Keratinocyte (primary cell): ENCODE data around the gene PLEKHH1. TPM values are rescaled to one million over a fixed set of nuclear protein-coding genes. Genes with fewer than 3 reads are reported as not detected.

Experiments used
- DNase-seq: peaks from one replicate; pipeline ENCODE4 v3.0.0-alpha.2; 2011; ENCODE audit warnings: low read depth, missing footprints, low spot score
- FAIRE-seq: peaks from 2 replicates; lab custom pipeline; 2011; peaks lifted over from hg19 to GRCh38; lab: Jason Lieb, UNC
- H2AFZ ChIP-seq: 2 replicates; pipeline ENCODE4 v1.6.0; 2012; ENCODE audit warnings: low read length, control low read depth, inconsistent platforms; ENCODE audit not compliant: control insufficient read depth
- H3K27ac ChIP-seq: 2 replicates; pipeline ENCODE4 v1.5.1; 2011; ENCODE audit warnings: low read length; ENCODE audit not compliant: control insufficient read depth, insufficient read depth
- H3K27me3 ChIP-seq: 3 replicates; pipeline ENCODE4 v1.6.0; 2011; ENCODE audit warnings: low read length; ENCODE audit not compliant: control insufficient read depth, insufficient read depth; ENCODE audit errors: extremely low read depth
- H3K36me3 ChIP-seq, 2 experiments: 2 replicates in 1 of 2; 3 replicates in 1 of 2; pipeline ENCODE4 v1.5.1; 2011; ENCODE audit warnings: low read length in 2 of 2, mild to moderate bottlenecking in 1 of 2; ENCODE audit not compliant: control insufficient read depth in 2 of 2, insufficient read depth in 2 of 2; ENCODE audit errors: extremely low read depth in 1 of 2
- H3K4me1 ChIP-seq: 3 replicates; pipeline ENCODE4 v1.5.1; 2011; ENCODE audit warnings: low read length; ENCODE audit not compliant: control insufficient read depth, insufficient read depth; ENCODE audit errors: extremely low read depth
- H3K4me2 ChIP-seq: 3 replicates; pipeline ENCODE4 v1.6.0; 2011; ENCODE audit warnings: low read depth, low read length; ENCODE audit not compliant: control insufficient read depth, insufficient read depth; ENCODE audit errors: extremely low read depth
- H3K4me3 ChIP-seq, 3 experiments: fragments of 200-600 bp in 1 of 3; sonication (generic) in 1 of 3; 2 replicates in 2 of 3; 3 replicates in 1 of 3; pipeline ENCODE4 v1.5.1; 2011 to 2016; ENCODE audit warnings: low read length in 3 of 3, mild to moderate bottlenecking in 3 of 3, control low read depth in 2 of 3, inconsistent platforms in 1 of 3, low read depth in 1 of 3, mixed read lengths in 1 of 3, mixed run types in 1 of 3, moderate library complexity in 1 of 3; ENCODE audit not compliant: control insufficient read depth in 2 of 3, insufficient read depth in 2 of 3; ENCODE audit errors: extremely low read depth in 1 of 3
- H3K79me2 ChIP-seq: 2 replicates; pipeline ENCODE4 v1.6.0; 2012; ENCODE audit warnings: low read length; ENCODE audit not compliant: control insufficient read depth, insufficient read depth
- H3K9ac ChIP-seq: 3 replicates; pipeline ENCODE4 v1.6.0; 2011; ENCODE audit warnings: low read length; ENCODE audit not compliant: control insufficient read depth, insufficient read depth; ENCODE audit errors: extremely low read depth
- H3K9me1 ChIP-seq: 3 replicates; pipeline ENCODE4 v1.6.0; 2011; ENCODE audit warnings: low read length; ENCODE audit not compliant: control insufficient read depth, insufficient read depth; ENCODE audit errors: extremely low read depth
- H3K9me3 ChIP-seq: 2 replicates; pipeline ENCODE4 v1.5.1; 2012; ENCODE audit warnings: low read depth, low read length; ENCODE audit not compliant: control insufficient read depth
- H4K20me1 ChIP-seq: 3 replicates; pipeline ENCODE4 v1.6.0; 2011; ENCODE audit warnings: low read length; ENCODE audit not compliant: control insufficient read depth, insufficient read depth; ENCODE audit errors: extremely low read depth
- EZH2 ChIP-seq: IDR thresholded peaks from one replicate; pipeline ENCODE4 v1.6.1; 2012; ENCODE audit warnings: inconsistent platforms, mild to moderate bottlenecking, low read length, moderate library complexity
- dilution Hi-C: fragments of 300-500 bp; cut with MboI; formaldehyde crosslinking; loops from one replicate; pipeline ENCODE4 v1.7.0; 2020; ENCODE audit warnings: low sequenced_read_pairs; ENCODE audit not compliant: extremely low pct_ligation_motif_present
- polyA plus RNA-seq, 5 experiments: library from polyadenylated mRNA; depleted of rRNA in 3 of 5; stranded (reverse) in 3 of 5; stranded (forward) in 1 of 5; unstranded in 1 of 5; fragments of >200 nt; gene quantifications; 1 replicate in 1 of 5; 2 replicates in 3 of 5; 3 replicates in 1 of 5; pipeline versions ENCODE4 v1.2.1 to v1.2.3, GENCODE V29; 2011 to 2012; ENCODE audit warnings: missing spikeins in 2 of 5, low read depth in 1 of 5, low replicate concordance in 1 of 5
- TF ChIP-seq, protein P1 (sequence below), 3 experiments: IDR thresholded peaks in 1 of 3; conservative IDR thresholded peaks in 1 of 3; optimal IDR thresholded peaks in 1 of 3; 2 replicates in 2 of 3; 3 replicates in 1 of 3; pipeline versions ENCODE3 to v1.5.1; 2011; ENCODE audit warnings: low read length in 3 of 3, mild to moderate bottlenecking in 3 of 3, moderate library complexity in 2 of 3, control low read depth in 1 of 3, inconsistent platforms in 1 of 3; ENCODE audit not compliant: insufficient read depth in 2 of 3; ENCODE audit errors: extremely low read depth in 1 of 3

PLEKHH1 gene
- polyA plus RNA-seq, 1 donor (not counting 4 experiments of a cell fraction or from before 2014, with no cell fraction given), result 4.4 TPM

DNA sequence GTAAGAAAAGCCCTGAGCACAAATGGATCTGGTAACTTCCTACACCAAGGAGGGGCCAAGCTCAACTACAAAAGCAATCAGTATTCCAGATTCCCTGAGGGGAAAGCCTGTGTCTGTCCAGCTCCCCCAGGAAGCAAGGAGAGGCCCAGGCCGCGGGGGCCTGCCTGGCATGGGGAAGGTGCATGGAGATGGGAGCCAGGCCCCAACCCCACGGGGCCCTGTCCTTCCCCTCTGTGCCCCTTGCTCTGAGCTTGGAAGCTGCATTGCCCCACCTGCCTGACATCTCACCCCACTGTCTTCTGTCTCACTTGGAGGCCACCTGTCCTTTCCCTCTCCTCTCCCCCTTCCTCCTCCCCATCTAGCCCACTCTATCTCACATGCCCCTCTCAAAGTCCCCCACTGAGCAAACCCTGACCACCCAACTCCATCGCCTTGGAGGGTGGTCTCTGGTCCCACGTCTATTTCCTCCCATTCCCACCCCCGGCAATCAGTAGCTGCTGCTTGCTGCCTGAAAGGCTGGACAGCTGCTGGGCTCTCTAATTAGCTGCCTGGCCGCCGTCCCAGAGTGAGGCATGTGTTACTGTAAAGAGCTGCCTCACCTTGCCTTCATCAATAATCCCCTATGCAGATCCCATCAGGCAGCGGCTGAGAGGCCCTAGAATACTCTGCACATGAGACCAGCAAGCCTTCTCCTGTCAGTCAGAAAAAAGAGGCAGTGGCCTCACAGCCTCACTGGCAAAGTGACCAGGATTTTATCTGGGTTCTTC, 41.2 kb upstream of the PLEKHH1 start:
- H3K9ac ChIP-seq, result no peak overlapping the region
- peaks cover 3% of the 10 kb centered on the region for H3K9me3 ChIP-seq
- H2AFZ ChIP-seq, result no peak overlapping the region
- no peaks in the 10 kb centered on the region for H3K9me1 ChIP-seq
- peaks cover 4% of the 10 kb centered on the region for H3K27me3 ChIP-seq
- FAIRE-seq, result no peak
- no peak for DNase-seq
- dilution Hi-C loops, result no loop called here
- no peaks in the 10 kb centered on the region for H4K20me1 ChIP-seq
- H3K4me1 ChIP-seq, result no peaks in the 10 kb centered on the region
- no peak overlapping the region for H3K4me3 ChIP-seq
- no peak for TF ChIP-seq EZH2
- TF ChIP-seq, protein P1, sequence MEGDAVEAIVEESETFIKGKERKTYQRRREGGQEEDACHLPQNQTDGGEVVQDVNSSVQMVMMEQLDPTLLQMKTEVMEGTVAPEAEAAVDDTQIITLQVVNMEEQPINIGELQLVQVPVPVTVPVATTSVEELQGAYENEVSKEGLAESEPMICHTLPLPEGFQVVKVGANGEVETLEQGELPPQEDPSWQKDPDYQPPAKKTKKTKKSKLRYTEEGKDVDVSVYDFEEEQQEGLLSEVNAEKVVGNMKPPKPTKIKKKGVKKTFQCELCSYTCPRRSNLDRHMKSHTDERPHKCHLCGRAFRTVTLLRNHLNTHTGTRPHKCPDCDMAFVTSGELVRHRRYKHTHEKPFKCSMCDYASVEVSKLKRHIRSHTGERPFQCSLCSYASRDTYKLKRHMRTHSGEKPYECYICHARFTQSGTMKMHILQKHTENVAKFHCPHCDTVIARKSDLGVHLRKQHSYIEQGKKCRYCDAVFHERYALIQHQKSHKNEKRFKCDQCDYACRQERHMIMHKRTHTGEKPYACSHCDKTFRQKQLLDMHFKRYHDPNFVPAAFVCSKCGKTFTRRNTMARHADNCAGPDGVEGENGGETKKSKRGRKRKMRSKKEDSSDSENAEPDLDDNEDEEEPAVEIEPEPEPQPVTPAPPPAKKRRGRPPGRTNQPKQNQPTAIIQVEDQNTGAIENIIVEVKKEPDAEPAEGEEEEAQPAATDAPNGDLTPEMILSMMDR (optimal IDR thresholded peaks at IDR 0.05 in 1 of 3, IDR thresholded peaks at IDR 0.05 in 1 of 3, conservative IDR thresholded peaks at IDR 0.05 in 1 of 3; ENCODE audit: extremely low read depth in 1 of 3, insufficient read depth in 2 of 3, low read length in 3 of 3), result no peak
- no peaks in the 10 kb centered on the region for H3K36me3 ChIP-seq
- no peak overlapping the region for H3K4me2 ChIP-seq
- H3K79me2 ChIP-seq, result no peaks in the 10 kb centered on the region
- H3K27ac ChIP-seq, result no peak overlapping the region

DNA sequence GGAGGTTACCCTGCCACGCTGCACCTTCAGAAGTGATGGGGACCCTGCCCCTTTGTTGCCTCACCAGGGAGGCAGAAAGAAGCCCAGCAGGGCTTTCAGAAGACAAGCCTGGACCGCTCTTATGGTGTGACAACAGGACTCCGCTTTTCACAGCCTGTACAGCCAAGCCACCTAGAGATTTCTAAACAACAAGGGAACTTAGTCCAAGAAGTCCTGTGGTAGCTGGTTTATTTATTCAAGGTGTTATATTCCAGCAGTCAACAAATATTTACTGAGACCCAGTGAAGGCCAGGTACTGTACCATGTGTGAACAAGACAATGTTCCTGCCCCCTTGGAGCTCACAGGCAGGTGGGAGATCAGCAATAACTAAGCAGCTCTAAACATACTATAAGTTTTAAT, 40.6 kb upstream of the PLEKHH1 start:
- H2AFZ ChIP-seq, result no peak overlapping the region
- no peaks in the 10 kb centered on the region for H3K79me2 ChIP-seq
- H3K4me2 ChIP-seq, result no peak overlapping the region
- H3K27me3 ChIP-seq, result peaks cover 4% of the 10 kb centered on the region
- DNase-seq (no peak), FAIRE-seq (no peak)
- no peaks in the 10 kb centered on the region for H3K36me3 ChIP-seq
- H3K9me1 ChIP-seq, result no peaks in the 10 kb centered on the region
- H3K4me3 ChIP-seq, result no peak overlapping the region
- H4K20me1 ChIP-seq, result no peaks in the 10 kb centered on the region
- H3K27ac ChIP-seq, result no peak overlapping the region
- H3K9ac ChIP-seq, result no peak overlapping the region
- dilution Hi-C loops, result no loop called here
- no peaks in the 10 kb centered on the region for H3K4me1 ChIP-seq
- TF ChIP-seq, protein P1 (optimal IDR thresholded peaks at IDR 0.05 in 1 of 3, IDR thresholded peaks at IDR 0.05 in 1 of 3, conservative IDR thresholded peaks at IDR 0.05 in 1 of 3; ENCODE audit: extremely low read depth in 1 of 3, insufficient read depth in 2 of 3, low read length in 3 of 3), result no peak
- no peak for TF ChIP-seq EZH2
- H3K9me3 ChIP-seq, result peaks cover 3% of the 10 kb centered on the region
